Adrenal gland (tissue), 5 donors: ENCODE measurements around the gene GRHPR.

Source experiments
- CTCF ChIP-seq, 6 experiments: fragments of 450-650 bp in 4 of 6; fragments of 200-600 bp in 2 of 6; sonication (generic) in 1 of 6; IDR thresholded peaks; 1 replicate in 5 of 6; 2 replicates in 1 of 6; pipeline versions ENCODE4 v1.5.1 to v1.8.0; 2016 to 2021; ENCODE audit warnings: antibody characterized with exemption in 6 of 6, mild to moderate bottlenecking in 2 of 6, moderate library complexity in 1 of 6
- POLR2A ChIP-seq, 2 donors: fragments of 450-650 bp; IDR thresholded peaks; one replicate each; pipeline ENCODE4 v1.6.1; 2017; ENCODE audit warnings: antibody characterized with exemption in 2 of 2, mild to moderate bottlenecking in 2 of 2, moderate library complexity in 1 of 2
- donor health status: DM: no; HTN: no; CAD: no.

- no peak for TF ChIP-seq CTCF (IDR thresholded peaks at IDR 0.05)
- no peak for TF ChIP-seq POLR2A (IDR thresholded peaks at IDR 0.05)
Measured at GRCh38 chr9:37454238-37454637, 31.7 kb downstream of the GRHPR start.
